Measurements from ENCODE around the gene NRG3. TPM values are rescaled to one million over a fixed set of nuclear protein-coding genes. Genes with fewer than 3 reads are reported as not detected.

Gene NRG3
- total and polyA plus RNA-seq, 2 donors (not counting 1 experiment from before 2014, with no cell fraction given), result not detected

DNA sequence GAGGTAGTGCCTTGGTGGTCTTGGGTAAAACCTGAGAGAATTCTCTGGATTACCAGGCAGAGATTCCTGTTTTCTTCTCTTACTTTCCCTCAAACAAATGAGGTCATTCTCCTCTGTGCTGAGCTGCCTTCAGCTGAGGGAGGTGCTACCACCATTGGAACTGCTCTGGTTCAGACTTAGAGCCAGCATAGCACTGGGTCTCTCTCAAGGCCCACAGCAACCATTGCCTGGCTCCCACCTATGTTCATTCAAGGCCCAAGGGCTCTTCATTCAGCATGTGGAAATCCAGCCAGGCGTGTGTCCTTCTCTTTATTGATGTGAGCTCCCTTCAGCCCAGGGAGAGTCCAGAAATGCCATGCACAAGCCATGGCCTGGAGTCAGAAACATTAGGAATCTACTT is 261.1 kb downstream of the NRG3 start:
- Histone ChIP-seq H3K27me3 (ENCODE audit: control insufficient read depth, insufficient read depth, low read length) (no peaks in the 10 kb centered on the region), H3K36me3 (ENCODE audit: control insufficient read depth, insufficient read depth, low read length) (no peaks in the 10 kb centered on the region), H3K9me3 (ENCODE audit: control insufficient read depth, insufficient read depth, low read depth, low read length) (no peaks in the 10 kb centered on the region), H3K4me3 (replicated peaks in 1 of 4; ENCODE audit: control extremely low read depth in 1 of 4, insufficient read depth in 1 of 4, low read depth in 3 of 4, low read length in 4 of 4) (no peak overlapping the region), H4K20me1 (ENCODE audit: control insufficient read depth, extremely low read depth, insufficient read depth, low read length) (no peaks in the 10 kb centered on the region), H3K4me1 (ENCODE audit: control insufficient read depth, extremely low read depth, insufficient read depth, low read length) (no peaks in the 10 kb centered on the region), H3K27ac (ENCODE audit: insufficient read depth, low read length) (no peak overlapping the region), H3K79me2 (ENCODE audit: control insufficient read depth, insufficient read depth, low read length) (no peaks in the 10 kb centered on the region), H2AFZ (ENCODE audit: low read length) (no peak overlapping the region), H3K4me2 (ENCODE audit: extremely low read depth, insufficient read depth, low read length) (no peak overlapping the region), H3K9ac (ENCODE audit: insufficient read depth, low read length) (no peak overlapping the region)
- DNase-seq (ENCODE audit: low read depth in 2 of 2), result no peak
- TF ChIP-seq, protein P1, sequence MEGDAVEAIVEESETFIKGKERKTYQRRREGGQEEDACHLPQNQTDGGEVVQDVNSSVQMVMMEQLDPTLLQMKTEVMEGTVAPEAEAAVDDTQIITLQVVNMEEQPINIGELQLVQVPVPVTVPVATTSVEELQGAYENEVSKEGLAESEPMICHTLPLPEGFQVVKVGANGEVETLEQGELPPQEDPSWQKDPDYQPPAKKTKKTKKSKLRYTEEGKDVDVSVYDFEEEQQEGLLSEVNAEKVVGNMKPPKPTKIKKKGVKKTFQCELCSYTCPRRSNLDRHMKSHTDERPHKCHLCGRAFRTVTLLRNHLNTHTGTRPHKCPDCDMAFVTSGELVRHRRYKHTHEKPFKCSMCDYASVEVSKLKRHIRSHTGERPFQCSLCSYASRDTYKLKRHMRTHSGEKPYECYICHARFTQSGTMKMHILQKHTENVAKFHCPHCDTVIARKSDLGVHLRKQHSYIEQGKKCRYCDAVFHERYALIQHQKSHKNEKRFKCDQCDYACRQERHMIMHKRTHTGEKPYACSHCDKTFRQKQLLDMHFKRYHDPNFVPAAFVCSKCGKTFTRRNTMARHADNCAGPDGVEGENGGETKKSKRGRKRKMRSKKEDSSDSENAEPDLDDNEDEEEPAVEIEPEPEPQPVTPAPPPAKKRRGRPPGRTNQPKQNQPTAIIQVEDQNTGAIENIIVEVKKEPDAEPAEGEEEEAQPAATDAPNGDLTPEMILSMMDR (conservative IDR thresholded peaks at IDR 0.05 in 1 of 2, IDR thresholded peaks at IDR 0.05 in 1 of 2; ENCODE audit: low read depth in 1 of 2, low read length in 2 of 2), result no peak
- TF ChIP-seq EZH2 (IDR thresholded peaks at IDR 0.05; ENCODE audit: low read length, missing control alignments), result no peak

DNA sequence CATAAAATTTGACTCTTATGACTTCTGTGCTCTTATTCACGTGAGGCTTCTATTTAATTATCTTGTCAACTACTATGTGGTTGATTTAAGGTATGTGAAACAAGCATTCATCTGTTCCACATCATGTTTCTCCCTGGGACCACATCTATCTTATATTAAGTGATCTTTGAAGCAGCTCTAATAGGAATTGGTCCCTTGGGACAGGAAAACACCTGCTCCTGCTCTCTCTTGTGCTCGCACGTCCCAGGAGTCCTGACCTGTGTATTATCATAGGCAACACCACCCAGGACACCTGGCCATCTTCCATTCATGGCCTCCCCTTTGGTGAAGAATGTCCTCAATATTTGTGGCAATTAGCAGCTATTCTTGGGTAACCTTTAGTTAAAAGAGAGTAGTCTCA is 269.2 kb downstream of the NRG3 start:
- Histone ChIP-seq H3K9me3 (ENCODE audit: control insufficient read depth, insufficient read depth, low read depth, low read length) (no peaks in the 10 kb centered on the region), H3K27me3 (ENCODE audit: control insufficient read depth, insufficient read depth, low read length) (no peaks in the 10 kb centered on the region), H2AFZ (ENCODE audit: low read length) (no peak overlapping the region), H3K4me1 (ENCODE audit: control insufficient read depth, extremely low read depth, insufficient read depth, low read length) (no peaks in the 10 kb centered on the region), H3K4me3 (replicated peaks in 1 of 4; ENCODE audit: control extremely low read depth in 1 of 4, insufficient read depth in 1 of 4, low read depth in 3 of 4, low read length in 4 of 4) (no peak overlapping the region), H3K4me2 (ENCODE audit: extremely low read depth, insufficient read depth, low read length) (no peak overlapping the region), H3K79me2 (ENCODE audit: control insufficient read depth, insufficient read depth, low read length) (no peaks in the 10 kb centered on the region), H3K27ac (ENCODE audit: insufficient read depth, low read length) (no peak overlapping the region), H4K20me1 (ENCODE audit: control insufficient read depth, extremely low read depth, insufficient read depth, low read length) (no peaks in the 10 kb centered on the region), H3K36me3 (ENCODE audit: control insufficient read depth, insufficient read depth, low read length) (no peaks in the 10 kb centered on the region), H3K9ac (ENCODE audit: insufficient read depth, low read length) (no peak overlapping the region)
- DNase-seq (ENCODE audit: low read depth in 2 of 2), result no peak
- TF ChIP-seq EZH2 (IDR thresholded peaks at IDR 0.05; ENCODE audit: low read length, missing control alignments), result no peak
- TF ChIP-seq, protein P1 (conservative IDR thresholded peaks at IDR 0.05 in 1 of 2, IDR thresholded peaks at IDR 0.05 in 1 of 2; ENCODE audit: low read depth in 1 of 2, low read length in 2 of 2), result no peak

DNA sequence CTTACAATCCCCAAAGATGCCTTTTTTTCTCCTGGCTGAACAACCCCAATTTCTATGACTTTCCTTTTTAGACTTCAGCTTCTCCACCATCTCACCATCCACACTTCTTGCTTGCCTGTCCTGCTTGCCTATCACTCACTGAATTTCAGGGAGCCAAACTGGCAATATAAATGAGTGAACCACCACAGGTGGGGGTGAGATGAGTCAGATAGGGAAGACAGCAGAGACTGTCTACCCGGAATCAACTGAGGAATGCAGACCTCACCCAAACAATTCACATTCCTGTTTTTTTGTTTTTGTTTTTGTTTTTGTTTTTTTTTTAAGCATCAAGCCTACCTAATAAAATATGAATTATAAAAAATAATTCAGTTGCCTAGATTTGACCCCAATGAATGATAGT is 273.8 kb downstream of the NRG3 start:
- no peak for DNase-seq (ENCODE audit: low read depth in 2 of 2)
- no peak overlapping the region for H3K4me2 ChIP-seq (ENCODE audit: extremely low read depth, insufficient read depth, low read length)

More for the DNA sequence above, 273.8 kb downstream of the NRG3 start:
- Histone ChIP-seq H3K36me3 (ENCODE audit: control insufficient read depth, insufficient read depth, low read length) (no peaks in the 10 kb centered on the region), H4K20me1 (ENCODE audit: control insufficient read depth, extremely low read depth, insufficient read depth, low read length) (no peaks in the 10 kb centered on the region), H3K79me2 (ENCODE audit: control insufficient read depth, insufficient read depth, low read length) (no peaks in the 10 kb centered on the region), H3K27me3 (ENCODE audit: control insufficient read depth, insufficient read depth, low read length) (no peaks in the 10 kb centered on the region), H3K9ac (ENCODE audit: insufficient read depth, low read length) (no peak overlapping the region), H3K9me3 (ENCODE audit: control insufficient read depth, insufficient read depth, low read depth, low read length) (no peaks in the 10 kb centered on the region), H3K4me1 (ENCODE audit: control insufficient read depth, extremely low read depth, insufficient read depth, low read length) (no peaks in the 10 kb centered on the region), H3K4me3 (replicated peaks in 1 of 4; ENCODE audit: control extremely low read depth in 1 of 4, insufficient read depth in 1 of 4, low read depth in 3 of 4, low read length in 4 of 4) (no peak overlapping the region), H2AFZ (ENCODE audit: low read length) (no peak overlapping the region), H3K27ac (ENCODE audit: insufficient read depth, low read length) (no peak overlapping the region)
- no peak for TF ChIP-seq EZH2 (IDR thresholded peaks at IDR 0.05; ENCODE audit: low read length, missing control alignments)
- TF ChIP-seq, protein P1 (conservative IDR thresholded peaks at IDR 0.05 in 1 of 2, IDR thresholded peaks at IDR 0.05 in 1 of 2; ENCODE audit: low read depth in 1 of 2, low read length in 2 of 2), result no peak

All from fibroblast of lung (primary cell).